Measurements from ENCODE around the gene KRT80.

Gene KRT80

GRCh38 chr12:52234223-52234810 lies 42.5 kb upstream of the KRT80 start:
- no peak overlapping the region for H3K27ac ChIP-seq (ENCODE audit: low read length)
- peaks cover 0 to 14% of the 10 kb centered on the region in 2 donors for H3K4me1 ChIP-seq (ENCODE audit: control insufficient read depth in 1 of 2, insufficient read depth in 2 of 2, low read length in 2 of 2)
- no peaks in the 10 kb centered on the region for H3K36me3 ChIP-seq (ENCODE audit: control insufficient read depth in 1 of 2, insufficient read depth in 2 of 2, low read length in 2 of 2)
- H3K9me3 ChIP-seq (ENCODE audit: control insufficient read depth in 1 of 2, low read length in 2 of 2) = no peaks in the 10 kb centered on the region
- H3K4me3 ChIP-seq (ENCODE audit: low read depth in 1 of 2, low read length in 2 of 2) = no peak overlapping the region
- H3K27me3 ChIP-seq (ENCODE audit: low read depth, low read length) = peaks cover 20% of the 10 kb centered on the region

GRCh38 chr12:52233462-52234207 lies 41.8 kb upstream of the KRT80 start:
- no peaks in the 10 kb centered on the region for H3K9me3 ChIP-seq (ENCODE audit: control insufficient read depth in 1 of 2, low read length in 2 of 2)
- H3K4me1 ChIP-seq (ENCODE audit: control insufficient read depth in 1 of 2, insufficient read depth in 2 of 2, low read length in 2 of 2) = peaks cover 0 to 14% of the 10 kb centered on the region in 2 donors
- H3K27ac ChIP-seq (ENCODE audit: low read length) = no peak overlapping the region
- no peak overlapping the region for H3K4me3 ChIP-seq (ENCODE audit: low read depth in 1 of 2, low read length in 2 of 2)
- H3K36me3 ChIP-seq (ENCODE audit: control insufficient read depth in 1 of 2, insufficient read depth in 2 of 2, low read length in 2 of 2) = no peaks in the 10 kb centered on the region
- peaks cover 23% of the 10 kb centered on the region for H3K27me3 ChIP-seq (ENCODE audit: low read depth, low read length)

GRCh38 chr12:52232674-52233461 lies 41.1 kb upstream of the KRT80 start, which contains the start of gene KRT7:
Gene KRT7 (plus strand): TSS chr12:52233243. CDS start chr12:52233297, 54 bp downstream.
- Histone ChIP-seq H3K36me3 (ENCODE audit: control insufficient read depth in 1 of 2, insufficient read depth in 2 of 2, low read length in 2 of 2) (no peaks in the 10 kb centered on the region), H3K4me1 (ENCODE audit: control insufficient read depth in 1 of 2, insufficient read depth in 2 of 2, low read length in 2 of 2) (peaks cover 0 to 14% of the 10 kb centered on the region in 2 donors), H3K4me3 (ENCODE audit: low read depth in 1 of 2, low read length in 2 of 2) (no peak within 1 kb of the TSS), H3K9me3 (ENCODE audit: control insufficient read depth in 1 of 2, low read length in 2 of 2) (no peaks in the 10 kb centered on the region), H3K27ac (ENCODE audit: low read length) (no peak within 1 kb of the TSS), H3K27me3 (ENCODE audit: low read depth, low read length) (peaks cover 23% of the 10 kb centered on the region)

- no peak overlapping the region for H3K4me3 ChIP-seq (ENCODE audit: low read depth in 1 of 2, low read length in 2 of 2)
- no peak overlapping the region for H3K27ac ChIP-seq (ENCODE audit: low read length)
These were observed 40.4 kb upstream of the KRT80 start for GRCh38 chr12:52232203-52232673.

GRCh38 chr12:52231305-52232202 lies 39.7 kb upstream of the KRT80 start:
- Histone ChIP-seq H3K27ac (ENCODE audit: low read length) (no peak overlapping the region), H3K27me3 (ENCODE audit: low read depth, low read length) (peaks cover 23% of the 10 kb centered on the region), H3K4me3 (ENCODE audit: low read depth in 1 of 2, low read length in 2 of 2) (no peak overlapping the region), H3K9me3 (ENCODE audit: control insufficient read depth in 1 of 2, low read length in 2 of 2) (no peaks in the 10 kb centered on the region), H3K36me3 (ENCODE audit: control insufficient read depth in 1 of 2, insufficient read depth in 2 of 2, low read length in 2 of 2) (no peaks in the 10 kb centered on the region), H3K4me1 (ENCODE audit: control insufficient read depth in 1 of 2, insufficient read depth in 2 of 2, low read length in 2 of 2) (peaks cover 0 to 14% of the 10 kb centered on the region in 2 donors)

More at GRCh38 chr12:52232203-52232673, 40.4 kb upstream of the KRT80 start:
- no peaks in the 10 kb centered on the region for H3K9me3 ChIP-seq (ENCODE audit: control insufficient read depth in 1 of 2, low read length in 2 of 2)
- peaks cover 23% of the 10 kb centered on the region for H3K27me3 ChIP-seq (ENCODE audit: low read depth, low read length)
- no peaks in the 10 kb centered on the region for H3K36me3 ChIP-seq (ENCODE audit: control insufficient read depth in 1 of 2, insufficient read depth in 2 of 2, low read length in 2 of 2)
- H3K4me1 ChIP-seq (ENCODE audit: control insufficient read depth in 1 of 2, insufficient read depth in 2 of 2, low read length in 2 of 2) = peaks cover 0 to 14% of the 10 kb centered on the region in 2 donors

GRCh38 chr12:52230364-52231281 lies 38.8 kb upstream of the KRT80 start:
- peaks cover 23% of the 10 kb centered on the region for H3K27me3 ChIP-seq (ENCODE audit: low read depth, low read length)
- no peaks in the 10 kb centered on the region for H3K36me3 ChIP-seq (ENCODE audit: control insufficient read depth in 1 of 2, insufficient read depth in 2 of 2, low read length in 2 of 2)
- H3K27ac ChIP-seq (ENCODE audit: low read length) = no peak overlapping the region
- no peak overlapping the region for H3K4me3 ChIP-seq (ENCODE audit: low read depth in 1 of 2, low read length in 2 of 2)
- H3K4me1 ChIP-seq (ENCODE audit: control insufficient read depth in 1 of 2, insufficient read depth in 2 of 2, low read length in 2 of 2) = peaks cover 0 to 14% of the 10 kb centered on the region in 2 donors
- H3K9me3 ChIP-seq (ENCODE audit: control insufficient read depth in 1 of 2, low read length in 2 of 2) = no peaks in the 10 kb centered on the region

- Histone ChIP-seq H3K9me3 (ENCODE audit: control insufficient read depth in 1 of 2, low read length in 2 of 2) (no peaks in the 10 kb centered on the region), H3K27me3 (ENCODE audit: low read depth, low read length) (peaks cover 23% of the 10 kb centered on the region), H3K4me1 (ENCODE audit: control insufficient read depth in 1 of 2, insufficient read depth in 2 of 2, low read length in 2 of 2) (peaks cover 0 to 14% of the 10 kb centered on the region in 2 donors), H3K36me3 (ENCODE audit: control insufficient read depth in 1 of 2, insufficient read depth in 2 of 2, low read length in 2 of 2) (no peaks in the 10 kb centered on the region), H3K4me3 (ENCODE audit: low read depth in 1 of 2, low read length in 2 of 2) (no peak overlapping the region), H3K27ac (ENCODE audit: low read length) (no peak overlapping the region)
These were observed 38.1 kb upstream of the KRT80 start for GRCh38 chr12:52229836-52230343.

- H3K27me3 ChIP-seq (ENCODE audit: low read depth, low read length) = peaks cover 23% of the 10 kb centered on the region
- H3K4me3 ChIP-seq (ENCODE audit: low read depth in 1 of 2, low read length in 2 of 2) = no peak overlapping the region
- H3K4me1 ChIP-seq (ENCODE audit: control insufficient read depth in 1 of 2, insufficient read depth in 2 of 2, low read length in 2 of 2) = peaks cover 0 to 13% of the 10 kb centered on the region in 2 donors
- H3K27ac ChIP-seq (ENCODE audit: low read length) = no peak overlapping the region
- H3K36me3 ChIP-seq (ENCODE audit: control insufficient read depth in 1 of 2, insufficient read depth in 2 of 2, low read length in 2 of 2) = no peaks in the 10 kb centered on the region
- H3K9me3 ChIP-seq (ENCODE audit: control insufficient read depth in 1 of 2, low read length in 2 of 2) = no peaks in the 10 kb centered on the region
These were observed 37.1 kb upstream of the KRT80 start for GRCh38 chr12:52228931-52229330.

GRCh38 chr12:52228366-52228765 lies 36.6 kb upstream of the KRT80 start:
- H3K9me3 ChIP-seq (ENCODE audit: control insufficient read depth in 1 of 2, low read length in 2 of 2) = no peaks in the 10 kb centered on the region
- peaks cover 23% of the 10 kb centered on the region for H3K27me3 ChIP-seq (ENCODE audit: low read depth, low read length)
- no peak overlapping the region for H3K27ac ChIP-seq (ENCODE audit: low read length)
- no peaks in the 10 kb centered on the region for H3K36me3 ChIP-seq (ENCODE audit: control insufficient read depth in 1 of 2, insufficient read depth in 2 of 2, low read length in 2 of 2)
- no peak overlapping the region for H3K4me3 ChIP-seq (ENCODE audit: low read depth in 1 of 2, low read length in 2 of 2)
- peaks cover 0 to 7% of the 10 kb centered on the region in 2 donors for H3K4me1 ChIP-seq (ENCODE audit: control insufficient read depth in 1 of 2, insufficient read depth in 2 of 2, low read length in 2 of 2)

Data from muscle layer of duodenum (tissue), 2 donors.